ENCODE data around the gene HDGFL1.

- no peak for TF ChIP-seq RNF2 (IDR thresholded peaks at IDR 0.05; ENCODE audit: borderline replicate concordance, low read depth, low read length, missing control alignments, poor library complexity, severe bottlenecking)
- TF ChIP-seq CTCF (IDR thresholded peaks at IDR 0.05; ENCODE audit: control extremely low read depth in 1 of 3, insufficient read depth in 1 of 3, low read depth in 1 of 3, low read length in 3 of 3), result no peak
- no peak for TF ChIP-seq EZH2 (IDR thresholded peaks at IDR 0.05; ENCODE audit: low read depth, low read length, severe bottlenecking)
- TF ChIP-seq POLR2A (IDR thresholded peaks at IDR 0.05; ENCODE audit: control extremely low read depth in 1 of 2, low read depth in 2 of 2, low read length in 2 of 2), result no peak
- no peak for TF ChIP-seq MAFK (IDR thresholded peaks at IDR 0.05; ENCODE audit: low read depth, low read length)
- TF ChIP-seq EP300 (IDR thresholded peaks at IDR 0.05; ENCODE audit: borderline replicate concordance in 1 of 2, low read depth in 2 of 2, low read length in 2 of 2), result no peak
- TF ChIP-seq CHD2 (IDR thresholded peaks at IDR 0.05; ENCODE audit: low read length), result no peak
- TF ChIP-seq POLR2AphosphoS5 (IDR thresholded peaks at IDR 0.05; ENCODE audit: low read depth, low read length), result no peak
- TF ChIP-seq YY1 (IDR thresholded peaks at IDR 0.05; ENCODE audit: low read depth, low read length), result no peak
These were observed 13.9 kb downstream of the HDGFL1 start for GRCh38 chr6:22583230-22583629.

Data from H1 (cell line).